ENCODE data around the gene LIX1.
"Not testable (repeated sequence)": the region's sequence is repeated elsewhere in the genome, so short reads cannot be mapped to it uniquely, and the experiment has no call there.

Gene LIX1

DNA sequence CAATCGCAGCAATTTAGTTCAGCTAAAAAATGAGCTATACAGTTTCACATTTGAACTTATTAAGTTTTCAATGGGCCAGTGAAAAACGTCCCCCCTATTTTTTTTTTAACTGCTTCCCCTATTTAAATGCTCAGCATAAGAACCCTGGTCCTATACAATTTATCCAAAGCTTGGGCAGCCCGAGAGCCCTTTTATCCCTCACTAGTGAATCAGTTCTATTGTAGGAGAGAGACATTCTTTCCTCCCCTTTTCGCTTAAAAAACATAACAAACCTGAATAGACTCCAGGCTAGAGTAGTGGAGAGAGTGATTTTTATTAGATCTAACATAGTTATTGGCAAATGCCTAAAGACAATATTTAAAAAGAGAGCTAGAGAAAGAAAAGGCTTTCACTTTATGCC is 1.4 kb downstream of the LIX1 start:
- no peak for DNase-seq

DNA sequence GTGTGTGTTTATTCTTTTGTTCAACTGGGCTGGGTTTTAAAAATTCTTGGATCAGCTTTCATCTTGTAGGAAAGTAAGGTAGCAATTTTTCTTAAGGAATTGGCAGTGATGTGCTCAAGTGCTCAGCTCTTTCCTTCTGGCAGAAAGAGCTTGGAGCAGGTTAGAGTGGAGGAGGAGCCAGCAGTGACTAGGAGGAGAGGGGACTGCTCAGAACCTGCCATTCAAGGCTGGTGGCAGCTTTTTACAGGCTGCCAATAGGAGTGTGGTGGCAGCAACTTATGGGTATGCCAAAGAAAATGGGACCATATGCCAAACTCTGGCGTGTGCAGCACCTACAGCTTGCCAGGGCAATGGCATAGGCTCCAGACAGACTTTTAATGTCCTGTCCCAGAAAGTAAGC is 2.2 kb downstream of the LIX1 start:
- not testable (repeated sequence) for DNase-seq

DNA sequence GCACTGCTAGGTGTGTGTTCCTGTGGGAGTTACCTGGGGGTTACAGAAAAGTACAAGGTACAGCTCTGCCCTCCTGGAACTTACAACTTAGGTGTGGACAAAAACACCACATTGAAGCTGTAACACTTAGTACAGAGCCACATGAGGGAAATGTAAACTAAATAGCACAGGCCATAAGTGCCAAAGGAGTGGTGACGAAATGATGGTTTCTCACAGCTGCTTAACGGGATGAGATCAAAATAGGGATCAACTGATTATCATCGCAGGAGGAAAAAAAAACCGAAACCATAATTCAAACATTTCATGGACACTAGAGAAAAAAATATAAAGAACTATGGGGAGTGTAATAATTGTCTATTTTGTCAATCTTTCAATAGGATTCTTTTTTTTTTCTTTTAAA is 5.9 kb downstream of the LIX1 start:
- DNase-seq, result no peak

DNA sequence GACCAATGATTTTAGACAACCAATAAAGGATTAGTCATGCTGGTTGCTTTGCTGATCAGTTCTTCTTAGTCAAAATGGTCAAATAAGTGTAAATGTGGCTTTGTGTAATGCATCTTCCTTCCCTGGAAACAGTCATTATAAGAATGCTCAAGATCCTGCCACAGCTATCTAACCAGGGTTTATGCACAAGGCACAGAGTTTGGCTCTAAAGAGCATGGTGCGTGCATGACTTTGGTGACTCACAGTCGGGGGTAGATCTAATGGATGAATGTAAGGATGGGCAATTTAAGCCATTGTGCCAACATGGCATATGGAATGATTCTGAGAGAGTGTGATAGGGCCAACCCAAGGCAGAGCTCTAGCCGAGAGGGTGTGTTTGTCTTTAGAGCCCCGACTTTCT is 6.5 kb downstream of the LIX1 start:
- no peak for DNase-seq

DNA sequence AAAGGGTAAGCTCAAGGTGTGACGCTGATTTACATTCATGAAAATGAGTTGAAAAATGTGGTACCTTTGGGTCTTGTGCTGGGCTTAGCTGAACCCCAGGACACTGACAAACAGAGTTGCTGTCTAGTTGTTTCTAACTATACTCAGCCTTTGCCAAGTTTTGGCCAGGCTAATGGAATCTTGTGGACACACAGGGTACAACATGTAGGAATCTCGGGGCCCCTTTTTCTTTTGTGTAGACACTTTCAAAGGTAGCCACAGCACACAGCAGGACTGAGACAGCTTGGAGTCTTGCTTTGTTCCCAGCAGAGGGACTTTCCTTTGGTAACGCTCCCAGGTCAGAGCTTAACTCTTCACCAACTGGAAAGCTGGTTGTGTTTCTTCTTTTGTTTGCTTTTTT is 7.8 kb downstream of the LIX1 start:
- no peak for DNase-seq

DNA sequence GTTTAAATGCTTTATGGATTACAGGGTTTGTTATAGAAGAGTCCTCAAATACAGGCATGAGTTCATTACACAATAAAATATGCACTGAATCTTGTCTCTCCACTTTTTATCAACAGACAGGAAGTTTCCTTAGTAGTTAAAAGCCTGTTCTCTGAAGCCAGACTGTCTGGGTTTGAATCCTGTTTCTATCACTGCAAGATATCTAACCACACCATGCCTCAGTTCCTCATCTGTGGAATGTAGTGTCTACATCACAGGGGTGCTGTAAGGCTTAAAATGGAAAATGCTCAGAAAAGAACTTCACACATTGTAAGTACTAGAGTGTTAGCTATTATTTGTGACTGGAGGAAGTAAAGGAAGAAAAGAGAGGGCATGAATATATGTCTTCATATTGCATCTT is 9.3 kb downstream of the LIX1 start:
- no peak for DNase-seq

DNA sequence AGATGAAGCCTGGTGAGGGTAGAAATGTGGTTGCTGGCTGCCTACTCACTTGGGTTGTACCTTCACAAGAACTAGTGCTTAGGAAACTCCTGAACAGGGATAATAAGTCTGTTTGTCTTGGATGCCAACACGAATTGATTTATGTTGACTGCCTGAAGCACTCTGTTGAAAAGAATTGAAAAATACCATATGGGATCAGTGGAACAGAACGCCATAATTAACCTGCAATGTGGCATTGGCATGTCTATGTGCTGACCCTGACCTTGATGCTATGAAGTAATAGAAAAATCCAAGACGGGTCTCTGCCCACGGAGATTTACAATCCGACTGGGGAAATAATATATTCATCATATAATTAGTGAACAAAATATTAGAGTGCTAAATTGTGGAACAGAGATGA is 10.5 kb downstream of the LIX1 start:
- DNase-seq, result no peak

DNA sequence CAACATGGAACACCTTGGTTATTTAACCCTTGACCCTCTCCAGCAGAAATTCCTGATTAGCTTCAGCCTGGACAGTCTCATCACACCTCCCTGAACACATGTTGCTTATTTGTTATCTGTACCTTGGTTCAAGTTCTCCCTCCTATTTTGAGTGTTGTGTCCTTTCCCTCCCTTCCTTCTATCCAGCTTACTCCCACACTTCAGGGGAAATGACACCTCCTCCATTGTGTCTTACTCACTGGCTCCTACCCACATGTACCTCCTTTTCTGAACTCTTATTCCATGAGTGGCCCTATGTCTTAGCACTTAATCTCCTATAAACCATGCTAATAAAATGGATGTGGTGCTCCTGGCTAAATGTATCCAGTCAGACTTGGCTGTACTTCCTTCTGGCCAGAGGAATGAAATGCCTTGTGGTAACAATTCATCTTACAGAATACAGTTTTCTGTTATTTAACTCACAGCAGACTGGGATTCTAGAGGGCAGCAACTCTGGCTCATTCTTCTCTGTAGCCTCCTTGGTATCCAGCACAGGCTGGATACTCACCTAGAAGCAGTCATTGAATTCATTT is 11.2 kb downstream of the LIX1 start:
- DNase-seq, result no peak

DNA sequence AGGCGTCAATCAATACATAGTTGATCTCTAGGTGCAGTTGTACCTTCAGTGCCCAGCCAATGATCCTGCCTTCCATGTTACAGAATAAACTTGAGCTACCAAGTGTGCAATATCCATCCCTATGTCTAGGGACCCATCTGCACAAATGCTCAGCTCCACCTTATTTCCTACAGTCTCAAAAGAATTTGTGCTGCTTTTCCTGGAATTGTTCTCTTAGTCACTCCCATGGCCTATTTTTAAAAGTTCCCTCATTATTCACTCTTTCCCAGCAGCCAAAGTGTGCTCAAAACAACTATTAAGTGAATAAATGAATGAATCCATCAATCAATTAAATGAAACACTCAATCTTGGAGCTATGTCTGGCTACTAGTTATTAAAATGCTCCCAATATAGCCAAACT is 14.7 kb downstream of the LIX1 start:
- no peak for DNase-seq

DNA sequence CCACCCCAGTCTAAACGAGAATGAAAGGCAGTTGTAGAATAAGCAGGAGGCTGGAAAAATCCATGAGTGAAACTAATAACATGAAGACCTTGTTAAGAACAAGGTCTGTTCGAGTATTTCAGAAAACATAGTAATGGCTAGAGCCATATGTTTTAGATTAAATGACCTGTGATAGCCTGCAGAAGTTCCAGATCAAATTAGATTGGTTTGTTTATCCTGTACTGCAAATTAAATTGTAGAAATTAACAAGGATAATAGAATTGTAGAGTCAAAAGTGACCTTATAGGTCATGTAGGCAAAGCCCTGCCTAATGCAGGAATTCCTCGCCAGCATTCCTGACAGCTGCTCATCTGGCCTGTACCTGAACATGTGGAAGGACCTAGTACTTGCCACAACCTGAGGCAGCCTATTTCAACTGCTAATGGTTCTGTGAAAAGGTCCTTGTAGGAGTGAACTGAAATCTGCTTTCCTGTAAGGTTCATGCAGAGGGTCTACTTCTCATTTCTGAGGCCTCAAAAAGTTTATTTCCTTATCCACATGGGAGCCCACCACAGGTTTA is 17.2 kb downstream of the LIX1 start:
- no peak for DNase-seq

DNA sequence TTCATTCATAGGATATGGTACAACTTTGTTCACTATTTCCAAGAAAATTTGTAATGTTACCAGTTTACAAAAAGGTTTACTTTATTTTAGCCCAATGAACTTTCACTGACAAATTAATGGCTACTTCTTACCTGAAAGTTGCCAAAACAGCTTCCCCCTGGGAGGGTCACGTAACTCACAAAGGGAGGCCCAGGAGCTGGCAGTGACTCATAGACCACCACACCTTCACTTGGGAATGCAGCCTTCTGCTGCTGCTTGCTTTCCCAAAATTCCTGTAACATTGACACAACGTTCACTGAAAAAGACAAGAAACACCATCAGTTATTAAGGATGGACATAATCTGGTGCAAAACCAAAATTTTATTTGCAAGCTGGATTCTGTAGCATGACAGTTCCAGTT is 18.1 kb downstream of the LIX1 start:
- DNase-seq, result no peak

DNA sequence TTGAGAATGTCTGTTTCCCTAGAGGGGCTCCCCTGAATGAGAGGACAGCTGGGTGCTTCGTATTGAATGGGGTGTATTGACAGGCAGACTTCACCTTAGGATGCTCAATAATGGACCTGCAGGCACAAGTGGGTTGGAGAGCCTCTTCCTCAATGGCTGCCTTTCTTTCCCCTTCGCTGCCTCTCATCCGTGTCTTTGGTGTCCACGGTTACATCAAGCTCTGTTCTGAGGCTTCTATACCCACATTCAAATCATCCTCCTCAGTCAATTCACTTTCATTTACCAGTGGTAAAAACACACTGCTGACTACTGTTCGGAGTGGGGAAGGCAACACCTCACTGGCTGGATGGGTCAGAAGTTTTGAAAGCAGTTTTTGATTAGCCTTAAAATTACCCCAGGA is 20.6 kb downstream of the LIX1 start:
- DNase-seq, result no peak

DNA sequence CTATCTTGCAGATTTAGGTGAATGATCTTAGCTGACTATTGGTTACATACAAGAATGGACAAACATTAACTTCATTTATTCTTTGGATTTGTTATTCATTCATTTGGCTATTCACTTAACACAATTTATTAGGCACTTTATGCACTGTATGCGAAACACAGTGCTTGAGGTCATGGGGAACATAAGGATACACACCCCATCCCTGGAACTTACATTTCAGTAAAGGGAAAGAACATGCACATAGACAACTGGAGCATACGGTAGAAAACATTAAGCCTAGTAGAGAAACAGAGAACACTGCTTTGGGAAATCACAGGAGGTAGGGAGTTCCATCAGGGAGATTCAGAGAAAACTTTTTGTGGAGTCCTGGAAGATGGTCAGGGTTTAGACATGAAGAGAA is 22.2 kb downstream of the LIX1 start:
- no peak for DNase-seq

DNA sequence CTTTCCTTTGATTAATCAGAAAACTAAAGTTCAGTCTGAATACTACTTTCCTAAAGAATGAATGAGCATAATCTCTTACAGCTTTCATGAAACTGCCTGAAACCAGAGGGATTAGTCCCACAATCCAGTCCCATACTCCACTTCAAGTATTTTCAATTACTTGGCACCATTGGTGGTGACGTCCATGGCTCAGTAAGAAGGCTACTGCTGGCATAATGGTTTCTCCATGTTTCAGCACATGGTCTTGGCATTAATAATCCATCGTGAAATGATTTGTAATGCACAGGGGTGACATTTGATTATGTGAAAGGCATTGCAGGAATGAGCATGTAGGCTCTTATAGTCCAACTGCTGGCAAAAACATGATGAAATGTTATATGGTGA is 23.4 kb downstream of the LIX1 start:
- DNase-seq, result no peak

DNA sequence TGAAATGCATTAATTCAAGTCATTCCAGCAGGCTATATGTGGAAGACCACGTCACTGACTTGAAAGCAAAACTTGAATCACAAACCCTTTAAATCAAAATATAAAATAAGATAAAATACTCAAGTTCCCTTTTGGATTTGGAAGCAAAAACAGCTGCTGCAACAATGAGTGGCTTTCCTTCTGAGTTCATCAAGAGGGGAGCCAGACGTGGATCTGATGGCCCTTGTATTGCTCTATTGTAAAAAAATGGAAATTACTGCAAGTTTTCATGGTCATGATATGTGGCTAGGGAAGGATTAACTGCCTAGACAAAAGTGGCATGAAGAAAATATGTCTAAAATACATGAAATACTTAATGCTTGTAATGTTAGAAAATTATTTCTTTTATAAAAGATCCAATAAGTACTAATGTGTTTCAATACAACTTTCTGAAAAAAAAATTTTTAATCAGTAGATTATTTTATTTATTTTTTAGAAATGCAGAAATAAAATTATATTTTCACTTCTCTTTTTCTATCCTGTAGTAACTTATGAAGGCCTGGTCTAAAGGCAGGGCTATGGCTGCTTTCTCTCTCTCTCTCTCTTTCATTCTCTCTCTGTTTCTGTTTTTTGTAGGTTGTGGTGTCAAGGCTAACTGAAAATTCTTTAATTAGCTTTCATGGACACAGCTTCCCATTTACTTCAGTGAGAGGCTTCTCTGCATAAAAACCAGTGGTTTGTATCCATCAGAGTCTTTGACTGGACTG is 24.0 kb downstream of the LIX1 start:
- DNase-seq, result no peak

DNA sequence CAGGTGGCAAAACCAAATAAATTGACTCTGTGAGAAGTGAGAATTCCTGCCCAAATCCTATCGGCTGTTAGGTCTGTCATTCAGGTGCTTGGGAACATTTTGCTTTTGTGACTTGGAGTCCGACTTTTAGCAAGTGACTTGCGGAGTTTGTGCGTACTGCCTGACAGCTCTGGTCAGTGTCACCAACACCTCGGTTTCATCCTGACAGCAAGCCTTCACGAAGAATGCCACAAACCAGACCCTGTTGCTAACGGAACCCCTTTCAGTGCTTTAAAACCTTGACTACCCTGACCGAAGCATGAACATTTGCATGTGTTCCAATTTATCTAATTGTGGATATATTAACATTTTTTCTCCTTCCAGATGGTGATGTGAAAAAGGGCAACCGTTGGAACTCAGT is 26.5 kb downstream of the LIX1 start:
- DNase-seq, result no peak

DNA sequence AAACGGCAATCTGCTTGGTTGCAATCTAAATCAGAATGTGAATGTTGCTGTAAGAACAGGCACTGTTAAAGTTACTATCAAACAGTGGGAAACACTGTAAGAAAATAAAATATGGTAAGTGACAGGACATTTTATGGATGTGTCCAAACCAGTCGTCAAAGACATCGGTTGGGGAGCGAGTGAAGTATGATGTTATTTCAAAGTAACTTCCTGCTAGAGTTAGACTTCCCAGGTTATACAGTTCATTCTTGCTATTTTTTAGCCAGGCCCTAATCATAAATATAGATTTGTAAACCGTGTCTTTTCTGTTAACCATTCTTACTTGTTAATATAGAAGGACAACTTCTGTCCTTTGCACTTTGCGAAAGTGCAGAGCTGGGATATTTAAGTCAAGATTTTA is 30.2 kb downstream of the LIX1 start:
- no peak for DNase-seq

DNA sequence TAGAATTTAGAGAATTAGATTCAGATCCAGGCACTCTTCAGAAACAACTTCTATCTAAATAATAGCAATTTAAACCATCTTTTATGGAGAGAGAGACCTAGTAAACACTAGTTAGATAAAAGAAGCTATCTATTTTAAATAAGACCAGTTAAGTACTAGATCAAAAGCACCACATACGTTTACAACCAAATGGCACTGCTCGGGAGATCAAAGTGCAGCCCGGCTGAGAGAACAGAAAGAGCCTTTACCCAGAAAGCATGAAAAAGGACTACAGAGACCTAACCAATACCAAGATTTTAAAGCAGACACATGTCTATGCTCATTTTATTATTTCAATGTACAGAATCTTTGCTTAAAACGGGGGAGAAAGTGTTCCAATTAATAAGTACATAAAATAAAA is 30.8 kb downstream of the LIX1 start:
- no peak for DNase-seq

DNA sequence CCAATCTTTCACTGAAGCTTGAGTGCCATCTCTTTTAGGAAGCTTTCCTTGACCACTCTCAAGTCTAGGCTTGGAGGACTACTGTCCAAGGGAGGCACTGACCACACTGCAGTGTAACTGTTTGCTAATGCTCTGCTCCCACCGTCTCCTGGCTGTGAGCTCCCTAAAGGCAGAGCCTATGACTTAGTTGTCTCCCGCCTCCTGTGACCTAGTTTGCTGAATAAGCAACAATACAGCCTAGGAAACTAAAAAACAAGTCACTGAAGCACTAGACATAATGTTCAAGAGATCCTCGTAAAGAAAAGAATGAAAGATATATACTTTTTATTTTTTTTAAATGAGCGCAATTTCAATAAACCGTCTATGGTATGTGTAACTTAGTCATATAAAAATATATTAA is 31.4 kb downstream of the LIX1 start:
- no peak for DNase-seq

DNA sequence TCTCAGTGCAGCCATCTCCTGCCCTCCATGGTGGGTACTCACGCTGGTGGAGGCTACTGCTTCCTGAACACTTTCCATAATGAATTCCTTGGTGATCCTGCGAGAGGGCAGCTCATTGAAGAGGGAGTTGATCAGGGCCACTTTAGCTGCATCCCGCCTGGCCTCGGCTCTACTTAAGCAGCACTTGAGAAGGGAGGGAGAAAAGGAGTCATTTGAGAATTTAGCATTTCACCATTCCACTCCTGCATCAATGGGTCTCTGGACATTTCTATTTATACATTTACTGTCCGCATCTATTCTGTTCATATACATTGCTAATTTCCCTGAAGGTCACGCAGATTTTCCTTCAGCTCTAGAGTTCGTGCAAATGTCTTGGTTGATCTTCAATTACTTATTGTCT is 35.1 kb downstream of the LIX1 start:
- no peak for DNase-seq

DNA sequence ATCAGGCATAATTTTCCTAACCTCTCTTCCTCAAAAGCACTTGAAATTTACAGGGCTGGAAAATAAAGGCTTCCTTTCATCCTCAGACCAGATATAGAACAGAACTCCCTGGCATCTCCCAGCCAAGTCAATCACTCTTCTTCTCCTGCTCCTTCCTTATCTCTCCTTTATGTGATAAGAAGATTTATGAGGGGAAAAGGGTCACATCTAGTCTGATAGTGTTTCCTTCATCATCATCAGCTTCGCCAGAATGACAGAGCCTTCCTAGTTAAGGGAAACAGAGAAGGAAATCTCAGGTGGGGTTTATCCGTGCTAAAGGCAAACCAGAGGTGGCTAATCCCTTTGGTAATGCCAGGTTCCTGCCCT is 36.2 kb downstream of the LIX1 start:
- DNase-seq, result no peak

DNA sequence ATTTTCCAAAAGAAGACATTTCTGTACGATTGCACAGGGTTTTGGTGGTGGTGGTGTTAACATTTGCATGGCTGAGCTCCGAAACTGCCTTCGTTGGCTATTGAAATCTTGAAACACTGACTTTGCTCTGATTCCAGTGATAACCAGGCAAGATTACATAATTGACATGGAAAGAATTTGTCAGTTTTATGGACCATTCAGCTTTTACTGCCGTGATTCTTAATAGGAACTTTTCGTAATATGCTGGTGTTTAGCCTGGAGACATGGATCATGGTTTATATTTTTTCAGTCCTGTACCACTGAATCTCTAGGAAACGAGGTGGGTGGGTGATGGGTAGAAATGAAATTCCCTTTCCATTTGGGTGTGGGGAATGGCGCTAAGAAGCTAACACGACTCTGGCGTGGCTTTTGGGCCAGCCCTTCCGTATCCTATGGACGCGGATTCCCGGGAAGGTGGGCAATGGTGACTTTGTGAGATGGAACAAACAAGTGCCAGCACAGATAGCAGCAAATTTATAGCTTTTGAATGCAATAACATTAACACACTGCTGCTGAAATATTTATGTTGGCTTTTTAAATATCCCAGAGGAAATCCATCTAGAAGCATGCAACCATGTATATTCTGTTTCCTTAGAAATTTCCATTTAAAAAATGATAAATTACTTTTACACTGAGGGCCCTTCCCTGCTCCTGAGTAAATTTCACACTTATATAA is 36.8 kb downstream of the LIX1 start:
- DNase-seq, result no peak

DNA sequence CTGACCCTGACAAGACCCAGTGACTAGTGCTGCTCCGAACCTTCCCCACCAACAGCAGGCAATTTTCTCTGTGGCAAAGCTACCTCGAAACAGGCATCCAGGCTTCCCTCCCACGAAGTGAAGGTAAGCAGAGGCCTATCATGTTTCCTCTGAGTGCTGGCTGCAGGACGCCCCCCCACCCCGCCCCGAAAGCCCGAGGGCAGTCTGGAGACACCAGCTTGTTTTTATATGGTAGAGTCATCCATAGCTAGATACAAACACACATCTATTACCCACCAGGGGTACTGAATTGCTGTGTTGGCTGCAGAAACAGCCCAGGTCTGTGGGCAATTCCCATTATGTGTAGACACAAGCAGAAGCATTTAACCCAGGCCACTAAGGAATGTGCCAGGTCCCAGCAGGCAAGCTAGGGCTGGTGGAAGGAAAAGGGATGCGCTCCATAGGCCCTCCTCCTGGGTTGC is 40.4 kb downstream of the LIX1 start:
- no peak for DNase-seq

DNA sequence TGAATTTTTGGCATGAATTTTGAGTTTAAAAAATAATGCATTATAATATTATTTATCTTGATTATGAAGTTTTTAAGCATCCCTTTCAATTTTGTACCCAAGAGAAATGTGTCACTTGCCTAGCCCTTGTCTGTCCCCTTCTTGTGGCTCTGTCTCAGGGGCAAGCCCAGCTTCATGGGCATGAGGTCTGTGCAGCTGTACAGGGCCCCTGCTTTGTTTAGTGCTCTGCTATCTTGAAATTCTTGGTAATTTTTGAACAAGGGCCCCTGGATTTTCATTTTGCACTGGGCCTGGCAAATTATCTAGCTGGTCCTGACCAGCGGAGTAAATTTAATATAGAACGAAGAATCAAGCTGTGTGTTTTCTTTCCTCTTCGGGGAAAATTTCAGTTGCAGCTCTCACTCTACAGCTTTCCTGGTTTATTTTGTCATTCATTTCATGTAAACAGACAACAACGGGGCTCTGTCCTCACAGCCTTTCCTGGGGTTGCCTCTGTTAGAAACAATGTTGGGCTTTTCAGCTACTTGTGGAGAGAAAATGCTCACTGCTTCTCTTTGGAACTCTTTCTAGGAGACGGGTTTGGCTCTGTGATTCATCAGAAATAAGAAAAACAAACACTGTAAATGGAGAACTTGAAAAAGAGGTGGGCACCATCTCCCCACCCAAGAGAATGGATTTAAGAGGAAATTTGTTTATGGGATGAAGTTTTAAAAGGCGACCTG is 41.1 kb downstream of the LIX1 start:
- DNase-seq, result no peak

All from DMS 273 treated with DMSO at 0.1 percent for 48 hours (cell line).